ENCODE measurements around the gene VPREB1.
"Not testable (repeated sequence)": the region's sequence is repeated elsewhere in the genome, so short reads cannot be mapped to it uniquely, and the experiment has no call there.

Gene VPREB1

GRCh38 chr22:22214819-22215329 is 29.7 kb upstream of the VPREB1 start:
- no peak for DNase-seq

DNA sequence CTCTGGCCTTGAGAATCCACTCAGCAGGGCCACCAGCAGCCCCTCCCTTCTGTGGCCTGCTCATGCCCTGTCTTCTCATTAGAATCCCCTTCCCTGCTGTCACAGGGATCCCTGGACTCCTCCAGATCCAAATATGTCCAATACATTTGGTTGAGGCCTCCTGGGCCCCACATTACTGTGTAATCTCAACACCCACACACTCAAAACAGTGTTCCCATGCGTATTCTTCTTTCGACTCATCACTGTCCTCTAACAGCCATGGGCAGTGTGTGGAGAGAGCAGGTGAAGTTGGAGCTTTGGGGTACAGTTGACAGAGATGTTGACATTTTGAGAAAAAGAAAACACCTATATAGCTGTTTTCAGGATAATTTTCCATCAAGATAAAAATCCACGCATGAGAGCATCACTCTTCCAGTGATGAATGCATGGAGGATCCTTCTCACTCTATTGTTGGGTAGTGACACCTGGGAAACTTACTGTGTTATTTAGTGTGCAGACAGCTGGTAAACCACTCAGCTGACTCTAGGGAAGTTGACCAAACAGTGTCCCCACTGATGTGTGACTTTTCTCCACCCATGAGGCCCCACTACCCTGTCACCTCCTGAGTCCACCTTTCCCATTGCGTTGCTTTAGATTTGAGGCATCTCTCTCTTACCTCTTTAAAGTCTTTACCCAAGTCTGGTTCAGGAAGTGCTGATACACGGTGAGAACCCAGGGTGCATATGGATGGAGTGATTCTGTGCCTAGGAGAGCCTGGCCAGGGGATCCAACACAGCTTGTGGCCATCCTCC is 28.7 kb upstream of the VPREB1 start:
- no peak for DNase-seq

- no peak for DNase-seq
These were observed 28.1 kb upstream of the VPREB1 start for GRCh38 chr22:22216450-22216959.

DNA sequence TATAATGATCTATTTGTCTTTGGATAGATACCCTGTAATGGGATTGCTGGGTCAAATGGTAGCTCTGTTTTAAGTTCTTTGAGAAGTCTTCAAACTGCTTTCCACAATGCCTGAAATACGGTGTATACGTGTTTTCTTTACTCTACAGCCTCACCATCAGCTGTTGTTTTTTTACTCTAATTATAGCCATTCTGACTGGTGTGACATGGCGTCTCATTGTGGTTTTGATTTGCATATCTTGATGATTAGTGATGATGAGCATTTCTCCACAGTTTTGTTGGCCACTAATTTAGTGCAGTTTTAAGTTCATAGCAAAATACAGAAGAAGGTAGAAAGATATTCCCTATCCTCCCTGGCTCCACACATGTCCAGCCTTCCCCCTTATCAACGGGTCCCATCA is 26.3 kb upstream of the VPREB1 start:
- no peak for DNase-seq

- peak; percentile 28 for DNase-seq
These were observed 25.2 kb upstream of the VPREB1 start for GRCh38 chr22:22219140-22219996.

DNA sequence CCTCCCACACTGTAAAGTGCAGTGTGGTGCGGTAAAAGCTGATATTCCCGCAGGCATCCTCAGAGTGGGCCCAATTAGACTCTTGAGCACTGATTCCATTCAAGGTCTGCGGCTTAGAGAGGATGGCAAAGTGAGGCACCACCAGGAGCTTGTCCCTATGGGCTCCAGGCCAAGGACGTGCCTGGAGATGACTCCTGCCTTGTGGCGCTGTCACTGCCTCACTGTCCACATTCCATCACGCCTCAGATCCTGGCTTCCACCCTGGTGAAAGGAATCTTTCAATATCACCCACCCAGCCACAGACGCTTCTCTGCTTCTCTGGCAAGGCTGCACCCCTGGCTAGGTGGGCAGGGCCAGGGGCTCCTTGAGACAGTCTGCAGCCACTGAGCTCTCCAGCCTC is 23.5 kb upstream of the VPREB1 start:
- DNase-seq = not testable (repeated sequence)

- DNase-seq = peak; percentile 15
These were observed 18.0 kb upstream of the VPREB1 start for GRCh38 chr22:22226448-22227187.

DNA sequence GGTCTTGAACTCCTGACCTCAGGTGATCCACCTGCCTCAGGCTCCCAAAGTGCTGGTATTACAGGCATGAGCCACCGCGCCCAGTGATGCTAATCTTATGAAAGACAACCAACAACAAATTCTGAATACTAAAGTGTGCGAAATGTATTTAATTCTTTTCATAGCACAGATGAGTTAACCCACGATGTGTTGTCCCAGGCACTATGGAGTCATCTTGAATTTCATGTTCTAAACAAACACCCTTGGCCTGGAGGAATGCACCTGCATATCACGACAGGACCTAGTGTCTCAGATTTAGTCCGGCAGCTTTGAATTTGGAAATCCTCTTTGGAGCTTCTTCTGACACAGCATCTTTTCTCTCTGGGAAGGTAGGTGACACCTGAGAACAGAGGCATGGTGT is 16.2 kb upstream of the VPREB1 start:
- no peak for DNase-seq

DNA sequence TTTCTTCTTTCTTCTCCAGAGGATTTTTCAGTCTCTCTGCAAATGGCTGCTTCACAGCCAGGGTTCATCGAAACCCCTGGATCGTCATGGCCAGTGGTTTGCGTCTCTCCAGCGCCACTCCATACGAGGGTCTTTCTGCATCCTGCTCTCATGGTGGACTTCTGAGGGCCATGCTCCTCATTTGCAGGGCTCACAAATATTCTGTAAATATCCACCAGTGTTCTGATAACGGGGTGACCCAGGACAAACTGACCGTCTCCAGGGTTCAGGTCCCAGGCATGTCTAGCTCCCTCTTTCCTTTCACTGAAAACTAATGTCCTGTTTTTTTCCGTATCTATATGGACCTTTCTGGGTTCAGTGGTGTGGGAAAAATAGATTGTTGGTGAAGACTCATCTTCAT is 15.7 kb upstream of the VPREB1 start:
- DNase-seq = no peak

DNA sequence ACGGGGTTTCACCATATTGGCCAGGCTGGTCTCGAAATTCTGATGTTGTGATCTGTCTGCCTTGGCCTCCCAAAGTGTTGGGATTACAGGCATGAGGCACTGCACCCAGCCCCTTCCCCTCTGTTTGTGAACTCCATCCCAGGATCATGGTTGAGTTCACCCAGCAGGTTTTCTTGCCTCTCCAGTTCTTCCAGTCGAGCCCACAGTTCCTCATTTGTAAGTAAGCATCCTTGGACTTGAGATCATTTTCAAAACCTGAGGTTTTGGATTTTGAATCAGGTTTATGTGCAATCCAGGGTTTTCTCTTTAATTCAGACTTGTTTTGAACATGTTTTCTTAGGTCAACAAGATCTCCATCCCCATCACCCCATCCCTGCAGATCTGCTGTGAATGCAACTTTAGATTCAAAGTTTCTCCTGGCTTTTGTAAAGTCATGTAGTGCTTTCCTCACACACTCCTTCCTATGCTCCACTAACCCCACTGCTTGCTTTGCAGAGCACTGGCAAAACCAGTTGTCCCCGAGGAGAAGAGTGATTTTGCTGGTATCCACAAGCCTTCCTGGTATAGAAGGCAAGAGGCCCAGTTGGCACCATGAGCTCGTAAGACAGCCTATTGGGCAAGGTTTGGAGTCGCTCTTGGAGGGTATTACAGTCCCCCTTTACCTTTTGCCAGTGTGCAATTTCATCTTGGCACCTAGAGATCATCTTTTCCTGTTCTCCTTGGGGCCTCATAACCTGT is 14.7 kb upstream of the VPREB1 start:
- DNase-seq = no peak

- DNase-seq = no peak
These were observed 14.1 kb upstream of the VPREB1 start for GRCh38 chr22:22230438-22230837.

GRCh38 chr22:22233081-22233480 is 11.5 kb upstream of the VPREB1 start:
- DNase-seq = no peak

DNA sequence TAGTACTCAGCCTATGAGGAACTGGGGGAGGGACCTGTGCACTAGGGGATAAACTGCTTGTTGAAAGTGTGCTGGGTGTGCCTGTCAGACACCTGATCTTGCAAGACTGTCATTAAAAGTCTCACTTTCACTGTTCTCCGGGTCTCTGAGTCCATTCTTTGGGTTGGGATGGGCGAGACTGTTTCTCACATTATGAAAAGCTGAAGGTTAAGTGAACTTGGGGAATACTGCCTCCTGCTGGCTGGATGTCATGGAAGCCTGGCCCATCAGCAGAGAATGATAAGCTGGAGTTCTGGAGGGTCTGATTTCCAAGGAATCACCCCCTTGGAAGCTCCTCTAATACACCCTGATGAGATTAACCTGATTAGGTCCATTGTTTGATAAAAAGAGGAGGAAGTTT is 9.0 kb upstream of the VPREB1 start:
- peak; percentile 82 for DNase-seq

DNA sequence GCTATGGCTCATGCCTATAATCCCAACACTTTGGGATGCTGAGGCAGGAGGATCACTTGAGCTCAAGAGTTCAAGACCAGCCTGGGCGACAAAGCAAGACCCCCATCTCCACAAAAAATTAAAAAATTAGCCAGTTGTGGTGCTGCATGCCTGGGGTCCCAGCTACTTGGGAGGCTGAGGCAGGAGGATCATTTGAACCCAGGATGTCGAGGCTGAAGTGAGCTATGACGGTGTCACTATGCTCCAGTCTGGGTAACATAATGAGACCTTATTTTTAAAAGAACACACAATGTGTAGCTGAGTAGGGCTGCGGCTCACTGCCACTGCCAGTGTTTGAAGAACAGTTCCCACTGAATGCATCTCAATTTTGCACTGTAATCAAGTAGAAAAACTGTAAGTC is 7.1 kb upstream of the VPREB1 start:
- DNase-seq = no peak

DNA sequence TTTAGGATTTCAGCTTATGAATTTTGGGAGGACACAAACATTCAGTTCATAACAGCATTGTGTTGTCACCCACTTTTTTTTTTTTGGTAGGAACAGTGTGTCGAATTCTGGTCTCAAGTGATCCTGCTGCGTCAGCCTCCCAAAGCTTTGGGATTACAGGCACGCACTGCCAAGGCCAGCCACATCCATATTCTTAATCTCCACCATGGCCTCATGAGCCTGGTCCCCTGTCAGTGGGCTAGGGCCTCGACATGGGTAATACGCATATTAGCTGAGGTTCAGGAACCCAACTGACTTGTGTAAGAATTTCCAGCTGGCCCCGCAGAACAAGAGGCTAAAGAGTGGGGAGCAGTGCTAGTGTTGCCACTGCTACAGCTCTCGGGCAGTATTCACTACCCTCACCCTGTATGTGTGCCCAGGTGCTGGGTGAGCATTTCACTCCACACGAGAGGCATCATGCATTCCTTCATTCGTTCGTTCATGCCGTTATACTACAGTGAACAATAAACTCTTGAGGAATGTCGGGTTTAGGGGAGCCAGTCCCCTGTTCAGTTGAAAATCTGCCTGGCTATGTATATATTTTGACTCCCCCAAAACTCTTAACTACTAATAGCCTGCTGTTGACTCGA is 5.2 kb upstream of the VPREB1 start:
- DNase-seq = no peak

DNA sequence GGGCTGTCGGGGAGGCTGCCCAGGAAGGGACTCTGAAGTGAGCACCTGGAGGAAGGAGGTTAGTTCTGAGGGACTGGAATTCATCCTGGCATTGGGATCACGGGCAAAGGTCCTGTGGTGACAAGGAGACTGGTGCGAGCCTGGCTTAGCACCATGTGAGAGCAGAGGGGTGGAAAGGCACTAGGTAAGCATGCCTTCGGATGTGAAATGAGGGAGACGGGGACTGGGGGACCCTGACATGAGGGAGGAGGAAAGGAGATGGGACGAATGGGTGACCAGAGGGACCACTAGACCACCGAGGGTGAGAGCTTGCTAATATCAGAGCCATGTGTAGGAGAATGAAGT is 3.1 kb upstream of the VPREB1 start:
- DNase-seq = no peak

DNA sequence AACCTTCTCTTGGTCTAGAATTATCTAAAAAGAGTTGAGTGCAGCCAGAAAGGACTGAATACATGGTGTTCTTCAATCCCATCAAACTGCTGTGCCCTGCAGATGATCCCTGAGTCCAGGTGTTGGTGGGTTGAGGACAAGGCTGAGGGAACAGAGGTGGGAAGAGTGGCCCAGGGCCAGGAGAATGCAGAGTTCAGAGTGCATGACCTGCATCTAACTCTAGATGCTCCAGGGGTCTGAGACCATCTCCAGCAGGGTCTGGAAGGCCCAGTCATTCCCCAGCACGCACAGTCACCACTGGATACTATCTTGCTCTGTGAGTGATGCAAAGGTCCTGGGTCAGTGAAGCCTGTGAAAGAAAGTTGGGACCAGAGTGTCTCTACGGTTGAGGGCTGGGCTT is 2.1 kb upstream of the VPREB1 start:
- DNase-seq = no peak

DNA sequence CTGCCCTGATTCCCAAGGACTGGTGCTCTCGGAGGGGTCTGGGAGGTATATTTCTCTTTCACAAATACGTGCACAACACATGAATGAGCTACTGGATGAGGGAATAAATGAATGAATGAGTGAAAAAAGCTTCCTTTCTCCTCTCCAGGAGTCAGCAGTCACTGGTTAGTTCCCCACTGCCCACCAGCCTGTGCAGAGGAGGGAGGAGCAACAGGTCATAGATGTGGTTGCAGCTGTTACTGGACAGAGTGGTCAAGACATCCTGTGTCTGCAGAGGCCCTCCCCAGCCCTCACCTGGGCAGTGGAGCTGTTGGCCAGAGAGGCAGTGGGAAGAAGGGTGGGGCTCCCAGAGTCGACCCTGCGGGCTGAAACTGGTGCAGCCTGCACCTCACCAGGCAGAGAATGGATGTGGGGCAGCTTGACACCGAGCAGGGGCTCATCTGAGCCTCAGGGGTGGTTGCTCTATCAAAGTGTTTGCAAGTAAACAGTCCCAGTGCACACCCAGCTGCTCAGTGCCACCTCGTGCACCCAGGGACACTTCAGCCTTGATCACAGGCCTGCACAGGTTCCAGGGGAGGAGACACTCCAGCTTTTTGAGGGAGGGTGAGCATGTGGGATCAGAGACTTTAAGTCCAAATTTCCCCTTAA is 1.4 kb upstream of the VPREB1 start:
- no peak for DNase-seq

DNA sequence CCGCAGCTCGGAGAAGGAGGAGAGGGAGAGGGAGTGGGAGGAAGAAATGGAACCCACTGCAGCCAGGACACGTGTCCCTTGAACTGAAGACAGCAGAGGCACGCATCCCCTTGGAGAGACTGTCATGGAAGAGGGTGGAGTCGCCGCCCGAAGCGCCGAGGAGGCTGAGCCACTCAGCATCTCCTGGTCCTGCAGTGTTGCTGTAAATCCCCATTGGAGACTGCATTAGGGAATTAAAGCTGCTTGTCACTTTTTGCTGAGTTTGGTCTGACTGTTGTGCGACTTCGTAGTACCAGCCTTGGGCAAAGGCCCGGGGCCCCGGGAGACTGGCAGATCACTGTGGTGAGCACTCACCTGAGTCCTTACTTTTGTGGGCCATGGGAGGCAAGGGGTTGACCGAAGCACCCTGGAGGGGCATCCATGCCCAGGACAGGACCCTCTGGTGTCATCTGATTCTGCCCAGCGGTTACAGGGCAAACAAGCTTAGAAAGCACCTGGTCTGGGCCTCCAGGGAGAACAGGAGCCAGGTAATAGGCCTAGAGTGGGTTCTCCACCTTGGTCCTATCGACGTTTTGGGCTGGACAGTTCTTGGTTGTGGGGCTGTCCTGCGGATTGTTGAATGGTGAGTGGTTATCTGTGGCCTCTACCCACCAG is 797 bp downstream of the VPREB1 start:
- peak; percentile 30 for DNase-seq

- peak; percentile 4 for DNase-seq
These were observed 1.4 kb downstream of the VPREB1 start for GRCh38 chr22:22245935-22246525.
